HG03103 (cell line): ENCODE measurements around the gene YJU2.
A peak's percentile ranks its signal among the peaks of the same experiment; 100 is the strongest.
"Not testable (repeated sequence)": the region's sequence is repeated elsewhere in the genome, so short reads cannot be mapped to it uniquely, and the experiment has no call there.

ENCODE experiments used
- ATAC-seq: cut with Tn5 transposase; IDR thresholded peaks from one replicate; pipeline ENCODE4 v1.9.1; 2021; ENCODE audit warnings: low read depth; ENCODE audit not compliant: unreplicated experiment

Gene YJU2

DNA sequence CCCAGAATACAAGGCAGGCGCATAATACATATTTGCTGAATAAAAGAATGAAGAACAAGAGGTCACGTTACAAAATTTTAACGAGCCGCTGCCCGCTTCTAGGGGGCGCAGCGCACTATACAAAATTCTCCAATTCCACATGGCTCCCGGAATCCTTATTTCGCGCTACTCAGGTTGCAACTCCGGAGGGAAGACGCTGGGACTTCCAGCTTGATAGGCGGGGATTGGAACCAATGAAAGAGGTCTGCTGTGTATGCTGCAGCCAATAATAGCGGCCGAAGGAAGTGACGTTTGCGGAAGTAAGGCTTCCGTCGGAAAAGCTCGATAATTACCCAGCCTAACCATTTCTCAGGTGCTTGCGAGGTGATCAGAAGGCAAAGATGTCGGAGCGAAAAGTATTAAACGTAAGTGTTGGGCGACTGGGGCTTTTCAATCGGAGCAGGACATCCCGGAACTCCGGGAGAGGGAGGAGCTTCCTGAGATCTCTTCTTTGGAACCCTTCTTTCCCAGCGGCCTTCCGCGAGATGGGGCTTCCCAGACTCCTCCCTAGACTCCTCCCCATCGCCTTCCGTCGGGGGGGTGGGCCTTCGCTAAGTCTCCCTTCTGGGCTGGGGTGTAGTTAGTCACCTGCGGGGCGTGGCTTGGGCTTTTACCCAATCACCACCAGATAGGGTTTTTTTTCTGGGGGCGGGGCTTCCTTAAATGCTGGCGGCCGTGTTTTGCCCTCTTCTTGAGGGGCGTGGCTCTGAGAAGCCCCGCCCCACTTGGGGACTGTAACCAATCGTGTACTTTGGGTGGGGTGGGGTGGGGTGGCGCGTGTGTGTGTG lies at the start of gene YJU2:
YJU2 (plus strand) TSS at position 314 of the 827 bp plus-strand sequence; CDS start at position 381, 67 bp downstream.
- ATAC-seq: peak; percentile 78

DNA sequence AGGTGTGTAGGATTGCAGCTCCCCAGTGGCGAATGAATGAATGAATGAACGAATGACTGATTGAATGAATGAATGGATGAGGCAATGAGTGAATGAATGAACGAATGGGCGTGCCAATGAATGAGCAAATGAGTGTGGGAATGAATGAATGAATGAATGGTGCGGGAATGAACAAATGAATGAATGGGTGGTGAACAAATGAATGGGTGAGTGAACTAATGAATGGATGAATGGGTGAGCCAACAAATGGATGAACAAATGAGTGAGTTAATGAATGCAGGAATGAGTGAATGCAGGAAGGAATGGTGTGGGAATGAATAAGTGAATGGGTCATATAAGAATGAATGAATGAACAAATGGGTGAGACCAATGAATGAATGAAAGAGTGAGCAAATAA lies 49.7 kb upstream of the YJU2 start:
- no peak for ATAC-seq

- no peak for ATAC-seq
These were observed 49.0 kb upstream of the YJU2 start for GRCh38 chr19:4197625-4198466.

DNA sequence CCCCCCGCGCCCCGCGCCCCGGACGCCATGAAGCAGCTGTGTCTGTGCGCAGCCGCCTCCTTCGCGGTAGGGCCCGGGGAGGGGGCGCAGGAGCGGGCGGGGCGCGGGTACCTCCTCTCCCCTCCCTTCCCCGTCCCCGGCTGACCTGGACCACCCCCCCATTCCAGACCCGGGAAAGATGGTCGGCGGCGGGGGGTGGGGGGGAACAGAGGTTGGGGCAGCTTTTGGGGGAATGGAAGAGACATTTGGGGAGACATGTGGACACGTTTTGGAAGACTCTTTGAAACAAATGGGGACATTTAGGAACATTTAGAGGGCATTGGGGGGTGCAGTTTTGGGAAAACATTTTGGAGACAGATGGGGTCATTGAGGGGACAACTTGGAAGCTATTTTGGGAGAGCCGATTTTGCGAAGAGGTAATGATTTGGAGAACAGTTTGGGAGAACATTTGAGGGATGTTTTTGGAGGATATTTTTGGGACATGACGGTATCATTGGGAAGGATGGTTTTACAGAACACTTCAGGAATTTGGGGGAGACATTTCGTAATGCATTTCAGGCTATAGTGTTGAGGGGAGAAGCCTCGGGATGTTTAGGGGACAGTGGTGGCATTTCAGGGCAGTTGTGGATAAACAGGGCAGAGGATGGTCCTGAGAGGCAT lies 48.3 kb upstream of the YJU2 start:
- ATAC-seq: no peak

DNA sequence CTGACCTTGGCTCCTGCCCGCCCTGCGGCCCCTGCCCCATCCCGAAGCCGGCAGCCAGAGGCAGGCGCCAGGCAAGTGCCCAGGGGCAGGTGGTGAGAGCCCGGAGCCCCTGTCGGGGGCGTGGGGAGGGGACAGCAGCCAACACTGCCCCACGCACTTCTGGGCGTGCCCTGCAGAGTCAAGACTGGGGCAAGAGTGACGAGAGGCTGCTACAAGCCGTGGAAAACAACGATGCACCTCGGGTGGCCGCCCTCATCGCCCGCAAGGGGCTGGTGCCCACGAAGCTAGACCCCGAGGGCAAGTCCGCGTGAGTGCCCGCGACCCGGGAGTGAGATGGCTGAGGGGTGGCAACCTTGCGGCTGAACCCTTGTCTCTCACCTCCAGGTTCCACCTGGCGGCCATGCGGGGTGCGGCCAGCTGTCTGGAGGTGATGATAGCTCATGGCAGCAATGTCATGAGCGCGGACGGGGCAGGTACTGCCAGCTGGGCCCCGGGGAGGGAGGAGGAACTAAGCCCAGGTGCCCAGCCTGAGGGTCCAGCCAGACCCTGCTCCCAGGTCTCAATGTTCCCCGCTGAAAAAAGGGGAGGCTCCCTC lies 47.1 kb upstream of the YJU2 start:
- no peak for ATAC-seq

DNA sequence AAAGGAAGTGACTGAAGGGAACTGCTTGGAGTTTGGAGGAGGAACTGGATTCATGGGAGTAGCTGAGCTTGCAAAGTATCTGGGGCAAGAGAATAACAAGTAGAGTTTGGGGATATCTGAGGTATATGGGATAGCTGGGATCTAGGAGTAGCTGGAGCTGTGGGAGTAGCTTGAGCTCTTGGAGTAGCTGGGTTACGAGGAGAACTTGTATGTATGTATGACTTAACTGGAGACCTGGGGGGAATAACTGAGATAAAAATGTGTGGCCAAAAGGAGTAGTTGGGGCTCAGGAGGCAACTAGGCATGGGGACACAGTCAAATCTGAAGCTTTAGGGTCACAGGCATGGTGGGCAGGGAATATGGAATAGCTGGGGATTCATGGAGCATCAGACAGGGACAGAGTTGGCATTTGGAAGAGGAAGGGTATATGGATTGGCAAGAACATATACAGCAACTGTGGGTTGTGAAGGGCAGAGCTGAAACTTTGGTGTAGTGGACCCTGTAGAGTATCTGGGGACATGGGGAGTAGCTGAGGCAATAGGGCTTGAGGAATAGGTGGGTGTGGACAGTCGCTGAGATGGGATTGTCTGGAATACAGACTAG lies 45.8 kb upstream of the YJU2 start:
- ATAC-seq: no peak

DNA sequence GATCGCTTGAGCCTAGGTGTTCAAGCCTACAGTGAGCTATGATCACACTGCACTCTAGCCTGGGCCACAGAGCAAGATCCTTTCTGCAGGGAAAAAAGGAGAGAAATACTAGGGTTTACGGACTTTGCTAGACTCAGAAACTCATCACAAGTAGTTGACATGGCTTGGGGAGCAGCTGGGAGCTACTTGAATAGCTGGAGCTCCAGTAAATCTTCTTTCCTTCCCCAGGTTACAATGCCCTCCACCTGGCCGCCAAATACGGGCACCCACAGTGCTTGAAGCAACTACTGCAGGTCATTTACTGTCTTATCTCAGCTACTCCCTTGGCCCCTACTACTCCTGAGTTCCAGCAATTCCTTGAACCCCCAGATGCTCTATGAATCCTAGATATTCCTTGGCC lies 45.1 kb upstream of the YJU2 start:
- no peak for ATAC-seq

- ATAC-seq: no peak
These were observed 39.9 kb upstream of the YJU2 start for GRCh38 chr19:4206818-4207484.

DNA sequence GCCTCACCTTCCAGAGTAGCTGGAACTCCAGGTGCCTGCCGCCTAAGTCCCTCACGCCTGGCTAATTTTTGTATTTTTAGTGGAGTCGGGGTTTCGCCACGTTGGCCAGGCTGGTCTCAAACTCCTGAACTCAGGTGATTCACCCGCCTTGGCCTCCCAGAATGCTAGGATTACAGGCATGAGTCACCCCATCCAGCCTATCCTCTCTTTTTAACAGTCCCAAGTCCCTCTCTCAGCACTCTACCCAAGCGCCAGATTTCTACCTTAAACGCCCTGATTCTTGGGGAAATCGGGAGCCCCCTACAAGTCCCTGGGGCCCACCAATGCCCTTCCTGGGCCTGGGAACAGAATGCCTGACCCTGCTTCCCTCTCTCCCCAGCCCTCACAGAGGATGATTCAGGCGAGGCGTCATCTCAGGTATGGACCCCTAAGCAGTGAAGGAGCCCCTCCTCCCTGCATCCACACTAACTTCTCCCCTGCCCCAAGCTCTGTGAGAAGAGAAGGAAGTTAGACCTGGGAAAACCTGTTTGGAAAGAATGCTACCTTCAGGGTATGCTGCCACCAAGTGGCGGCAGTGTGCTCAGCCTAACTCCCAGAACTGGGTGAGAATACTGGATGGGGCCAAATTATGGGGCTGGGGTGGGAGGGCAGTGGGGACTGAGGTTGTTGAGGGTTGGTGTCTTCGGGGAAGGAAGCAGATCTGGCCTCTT lies 38.3 kb upstream of the YJU2 start:
- no peak for ATAC-seq

DNA sequence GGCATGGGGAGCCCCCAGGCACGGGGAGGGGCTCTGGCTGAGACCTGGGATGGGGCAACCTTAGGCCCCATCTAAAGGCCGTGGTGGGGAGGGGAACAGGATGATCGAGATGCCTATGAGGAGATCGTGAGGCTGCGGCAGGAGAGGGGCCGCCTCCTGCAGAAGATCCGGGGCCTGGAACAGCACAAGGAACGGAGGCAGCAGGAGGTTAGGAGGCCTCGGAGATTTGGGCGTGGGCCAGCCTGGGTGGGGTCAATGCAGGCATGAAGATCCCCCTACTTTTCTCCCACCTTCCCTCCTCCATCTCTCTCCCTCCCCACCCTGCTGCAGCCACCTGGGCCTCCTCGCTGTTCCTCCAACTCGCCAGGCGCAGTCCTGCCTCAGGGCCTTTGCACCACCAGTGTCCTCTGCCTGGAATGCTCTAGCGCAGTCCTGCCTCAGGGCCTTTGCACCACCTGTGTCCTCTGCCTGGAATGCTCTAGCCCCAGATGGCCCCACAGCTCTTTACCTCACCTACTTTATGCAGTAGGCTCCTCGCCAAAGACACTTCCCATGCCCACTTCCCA lies 36.6 kb upstream of the YJU2 start:
- ATAC-seq: no peak

DNA sequence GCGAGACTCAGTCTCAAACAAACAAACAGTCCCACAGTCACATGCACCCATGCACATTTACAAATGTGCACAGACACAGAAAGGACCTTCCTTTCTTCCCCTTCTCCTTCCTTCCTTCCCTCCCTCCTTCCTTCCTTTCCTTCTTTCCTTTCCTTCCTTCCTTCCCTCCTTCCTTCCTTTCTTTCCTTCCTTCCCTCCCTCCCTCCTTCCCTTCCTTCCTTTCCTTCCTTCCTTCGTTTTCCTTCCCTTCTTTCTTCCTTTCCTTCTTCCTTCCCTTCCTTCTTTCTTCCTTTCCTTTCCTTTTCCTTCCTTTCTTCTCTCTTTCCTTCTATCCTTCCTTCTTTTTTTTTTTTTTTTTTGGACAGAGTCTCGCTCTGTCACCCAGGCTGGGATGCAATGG lies 33.8 kb upstream of the YJU2 start:
- ATAC-seq: no peak

DNA sequence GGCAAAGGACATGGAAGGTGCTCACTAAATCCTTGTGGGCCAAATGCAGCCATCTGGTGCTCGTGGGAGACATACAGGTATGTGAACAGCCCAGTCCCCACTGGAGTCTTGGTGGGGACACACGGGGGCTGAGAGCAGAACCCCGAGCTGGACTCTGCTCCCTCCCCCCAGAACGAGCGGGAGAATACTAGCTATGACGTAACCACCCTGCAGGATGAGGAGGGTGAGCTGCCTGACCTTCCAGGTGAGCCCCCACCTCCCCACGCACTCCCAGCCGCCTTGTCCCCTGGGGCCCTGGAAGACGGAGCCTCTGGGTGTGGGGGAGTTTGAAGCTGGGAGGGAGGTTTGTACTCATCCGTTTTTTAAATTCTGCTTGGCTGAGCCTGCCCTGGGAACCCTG lies 31.1 kb upstream of the YJU2 start:
- no peak for ATAC-seq

DNA sequence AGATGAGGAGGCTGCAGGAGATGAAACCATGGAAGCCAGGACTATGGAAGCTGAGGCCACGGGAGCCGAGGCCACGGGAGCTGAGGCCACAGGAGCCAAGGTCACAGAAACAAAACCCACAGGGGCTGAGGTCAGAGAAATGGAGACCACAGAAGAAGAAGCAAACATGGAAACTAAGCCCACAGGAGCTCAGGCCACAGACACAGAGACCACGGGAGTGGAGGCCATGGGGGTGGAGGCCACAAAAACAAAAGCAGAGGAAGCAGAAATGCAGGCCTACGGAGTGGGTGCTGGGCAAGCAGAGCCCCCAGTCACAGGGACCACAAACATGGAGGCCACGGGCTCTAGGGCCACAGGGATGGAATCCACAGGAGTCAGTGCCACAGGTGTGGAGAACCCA lies 30.0 kb upstream of the YJU2 start:
- ATAC-seq: no peak

GRCh38 chr19:4217429-4218264 lies 29.2 kb upstream of the YJU2 start:
- no peak for ATAC-seq

- not testable (repeated sequence) for ATAC-seq
These were observed 28.4 kb upstream of the YJU2 start for GRCh38 chr19:4218523-4218922.

- ATAC-seq: no peak
These were observed 26.7 kb upstream of the YJU2 start for GRCh38 chr19:4220188-4220587.

DNA sequence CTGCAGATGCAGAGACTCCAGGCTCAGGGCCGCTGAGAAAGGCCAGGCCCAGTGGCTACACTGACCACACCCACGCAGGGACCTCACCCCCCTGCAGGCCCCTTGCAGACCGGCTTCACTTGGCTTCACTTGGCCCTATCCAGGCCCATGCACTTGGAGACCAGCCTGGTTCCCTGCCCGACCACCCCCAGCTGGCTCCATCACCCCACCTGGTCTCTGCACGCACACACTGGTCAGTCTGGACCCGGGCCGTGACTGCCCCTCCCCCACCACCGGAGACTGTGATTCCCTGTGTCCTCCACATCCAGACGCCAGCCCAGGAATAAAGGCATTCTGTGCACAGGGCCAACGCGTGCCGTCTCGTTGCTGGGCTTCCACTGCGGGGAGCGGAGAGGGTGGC lies 22.4 kb upstream of the YJU2 start:
- no peak for ATAC-seq

- no peak for ATAC-seq
These were observed 21.0 kb upstream of the YJU2 start for GRCh38 chr19:4225885-4226284.
